GM12864 (cell line): ENCODE measurements around the gene PDLIM4.
A peak's percentile ranks its signal among the peaks of the same experiment; 100 is the strongest.

Experiments
- DNase-seq: peaks from one replicate; pipeline ENCODE4 v3.0.0-alpha.2; 2011; ENCODE audit warnings: low read depth
- H3K4me3 ChIP-seq: 2 replicates; pipeline ENCODE4 v1.5.1; 2011; ENCODE audit warnings: mild to moderate bottlenecking, low read depth, low read length, control low read depth
- CTCF ChIP-seq: IDR thresholded peaks from 2 replicates; pipeline ENCODE4 v1.5.1; 2011; ENCODE audit warnings: low read depth, mild to moderate bottlenecking, moderate library complexity, low read length, control low read depth, inconsistent platforms; ENCODE audit errors: missing control alignments

Gene PDLIM4

GRCh38 chr5:132221781-132222648 lies 35.5 kb upstream of the PDLIM4 start:
- TF ChIP-seq CTCF, result no peak
- DNase-seq, result no peak

DNA sequence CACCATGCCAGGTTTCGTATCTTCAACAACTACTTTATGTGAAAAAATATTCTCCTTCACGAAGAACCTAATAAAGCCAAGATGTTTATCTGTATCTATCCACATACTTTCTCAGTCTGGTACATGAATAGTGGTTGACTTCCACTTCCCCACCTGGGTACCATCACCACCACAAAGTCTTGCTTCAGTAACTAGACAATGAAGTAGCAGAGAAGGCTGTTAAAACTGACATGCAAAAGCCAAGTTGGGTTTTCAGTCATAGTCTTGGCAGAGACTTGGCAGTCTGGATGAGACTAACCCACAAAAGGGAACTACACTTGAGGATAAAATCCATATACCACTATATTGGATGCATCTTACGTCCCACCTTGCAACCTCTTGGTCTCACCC lies 34.9 kb upstream of the PDLIM4 start:
- no peak for DNase-seq
- TF ChIP-seq CTCF, result no peak
- no peak overlapping the region for H3K4me3 ChIP-seq

More at GRCh38 chr5:132221781-132222648, 35.5 kb upstream of the PDLIM4 start:
- no peak overlapping the region for H3K4me3 ChIP-seq

- no peak for TF ChIP-seq CTCF
- no peak overlapping the region for H3K4me3 ChIP-seq
- DNase-seq, result no peak
These were observed 33.6 kb upstream of the PDLIM4 start for GRCh38 chr5:132223861-132224260.

DNA sequence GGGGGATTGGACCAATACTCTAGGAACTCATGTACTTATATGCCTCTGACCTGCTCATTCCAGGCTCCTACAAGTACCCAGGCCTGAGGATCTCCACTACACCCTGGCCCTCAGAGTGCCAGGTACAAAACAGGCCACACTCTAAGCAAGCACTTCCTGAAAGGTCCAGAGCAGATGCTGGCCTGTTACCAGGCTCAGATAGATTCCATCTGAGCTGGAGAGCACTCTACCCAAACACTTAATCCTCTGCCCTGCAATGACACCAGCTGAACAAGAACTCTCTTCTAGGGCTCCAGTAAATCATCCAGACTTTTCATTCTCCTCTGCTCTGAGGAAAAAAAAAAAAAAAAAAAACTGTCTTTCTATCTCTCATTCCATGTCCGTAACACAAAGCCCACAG lies 32.8 kb upstream of the PDLIM4 start:
- no peak for DNase-seq
- no peak overlapping the region for H3K4me3 ChIP-seq
- TF ChIP-seq CTCF, result no peak

DNA sequence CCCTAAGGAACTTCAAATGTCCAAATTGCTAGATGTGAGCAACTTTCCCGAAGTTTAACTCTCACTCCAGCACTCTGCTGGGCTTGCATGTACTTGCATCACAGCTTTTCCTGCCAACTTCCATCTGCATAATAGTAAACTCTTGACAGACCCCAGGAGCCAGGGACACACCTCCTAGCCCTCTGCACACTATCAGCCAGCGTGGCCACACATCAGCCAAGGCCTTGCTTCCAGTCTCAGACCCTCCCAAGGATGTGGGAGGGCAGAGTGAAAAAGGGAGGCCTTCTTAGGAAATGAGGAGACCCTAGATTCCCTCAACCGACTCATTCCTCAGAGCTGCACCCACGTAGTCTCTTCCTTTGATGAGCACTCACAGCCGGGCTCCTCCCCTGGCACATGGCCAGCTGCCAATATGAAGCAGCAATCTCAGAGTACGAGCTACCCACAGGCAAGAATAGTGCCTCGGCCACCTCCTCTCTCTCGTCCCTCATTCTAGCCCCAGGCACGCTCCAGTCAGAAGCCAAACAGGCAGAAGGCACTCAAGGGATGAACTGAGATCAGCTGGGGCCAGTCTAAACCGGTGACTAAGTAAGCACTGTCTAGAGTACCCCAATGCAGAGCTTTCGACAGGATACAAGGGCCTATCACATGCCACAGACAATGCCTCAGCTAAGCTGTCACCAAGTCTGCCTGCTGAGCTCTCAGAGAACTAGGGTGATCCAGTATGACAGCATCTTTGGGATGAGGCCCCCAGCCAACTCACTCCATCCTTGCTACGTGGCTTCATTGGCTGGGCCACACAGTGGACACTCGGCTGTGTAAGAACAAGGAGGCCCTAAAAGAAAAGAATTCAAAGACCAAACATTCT lies 32.1 kb upstream of the PDLIM4 start:
- H3K4me3 ChIP-seq, result no peak overlapping the region
- no peak for TF ChIP-seq CTCF
- no peak for DNase-seq

- peak overlapping the region; percentile 56 for H3K4me3 ChIP-seq
- TF ChIP-seq CTCF, result no peak
- no peak for DNase-seq
These were observed 30.8 kb upstream of the PDLIM4 start for GRCh38 chr5:132226516-132227234.
